ENCODE data around the gene RTKN.
"Not testable (repeated sequence)": the region's sequence is repeated elsewhere in the genome, so short reads cannot be mapped to it uniquely, and the experiment has no call there.

The RTKN gene

GRCh38 chr2:74460187-74460586 is 18.4 kb upstream of the RTKN start:
- not testable (repeated sequence) for DNase-seq

- not testable (repeated sequence) for DNase-seq
Observed at GRCh38 chr2:74459503-74460118, 17.9 kb upstream of the RTKN start.

GRCh38 chr2:74458938-74459363 is 17.2 kb upstream of the RTKN start:
- no peak for DNase-seq

- DNase-seq, result peak; percentile 98
Observed at GRCh38 chr2:74458132-74458937, 16.6 kb upstream of the RTKN start, which contains the start of gene WBP1. TSS of gene WBP1 (plus strand) at chr2:74458438. CDS start at chr2:74458603, 165 bp downstream.

- DNase-seq, result no peak
Observed at GRCh38 chr2:74457549-74458131, 15.9 kb upstream of the RTKN start.

- DNase-seq, result no peak
Observed at GRCh38 chr2:74457129-74457548, 15.4 kb upstream of the RTKN start.

GRCh38 chr2:74454654-74455511 is 13.1 kb upstream of the RTKN start, which contains the start of gene INO80B:
TSS of gene INO80B (plus strand) at chr2:74455087. CDS start at chr2:74455117, 30 bp downstream.
- peak; percentile 86 for DNase-seq

GRCh38 chr2:74450570-74451190 is 8.9 kb upstream of the RTKN start:
- no peak for DNase-seq

GRCh38 chr2:74448771-74449170 is 7.0 kb upstream of the RTKN start:
- no peak for DNase-seq

GRCh38 chr2:74447230-74447999 is 5.7 kb upstream of the RTKN start:
- DNase-seq, result no peak

- DNase-seq, result no peak
Observed at GRCh38 chr2:74444498-74445318, 3.0 kb upstream of the RTKN start.

- not testable (repeated sequence) for DNase-seq
Observed at GRCh38 chr2:74442483-74443297, 953 bp upstream of the RTKN start.

GRCh38 chr2:74441170-74441689 is 507 bp downstream of the RTKN start:
- no peak for DNase-seq

- DNase-seq, result peak; percentile 47
Observed at GRCh38 chr2:74440378-74441169, 1.2 kb downstream of the RTKN start.

GRCh38 chr2:74439803-74440377 is 1.8 kb downstream of the RTKN start:
- DNase-seq, result no peak

GRCh38 chr2:74439373-74439772 is 2.4 kb downstream of the RTKN start:
- DNase-seq, result peak; percentile 76

GRCh38 chr2:74438248-74438647 is 3.5 kb downstream of the RTKN start:
- no peak for DNase-seq

All from NCI-H524 treated with DMSO at 0.1 percent for 48 hours (cell line).